Measurements from ENCODE around the gene AP3D1.

- no peak for TF ChIP-seq CTCF (IDR thresholded peaks at IDR 0.05)
- no peak for TF ChIP-seq ZFX (IDR thresholded peaks at IDR 0.05; ENCODE audit: borderline replicate concordance)
Observed at GRCh38 chr19:2111425-2111824, 39.9 kb downstream of the AP3D1 start.
